HG03469 (cell line): ENCODE results near the gene MBLAC2.

ENCODE experiments used
- ATAC-seq: cut with Tn5 transposase; IDR thresholded peaks from one replicate; pipeline ENCODE4 v1.9.1; 2021; ENCODE audit warnings: mild to moderate bottlenecking, moderate library complexity, moderate number of reproducible peaks; ENCODE audit not compliant: unreplicated experiment

Gene MBLAC2

DNA sequence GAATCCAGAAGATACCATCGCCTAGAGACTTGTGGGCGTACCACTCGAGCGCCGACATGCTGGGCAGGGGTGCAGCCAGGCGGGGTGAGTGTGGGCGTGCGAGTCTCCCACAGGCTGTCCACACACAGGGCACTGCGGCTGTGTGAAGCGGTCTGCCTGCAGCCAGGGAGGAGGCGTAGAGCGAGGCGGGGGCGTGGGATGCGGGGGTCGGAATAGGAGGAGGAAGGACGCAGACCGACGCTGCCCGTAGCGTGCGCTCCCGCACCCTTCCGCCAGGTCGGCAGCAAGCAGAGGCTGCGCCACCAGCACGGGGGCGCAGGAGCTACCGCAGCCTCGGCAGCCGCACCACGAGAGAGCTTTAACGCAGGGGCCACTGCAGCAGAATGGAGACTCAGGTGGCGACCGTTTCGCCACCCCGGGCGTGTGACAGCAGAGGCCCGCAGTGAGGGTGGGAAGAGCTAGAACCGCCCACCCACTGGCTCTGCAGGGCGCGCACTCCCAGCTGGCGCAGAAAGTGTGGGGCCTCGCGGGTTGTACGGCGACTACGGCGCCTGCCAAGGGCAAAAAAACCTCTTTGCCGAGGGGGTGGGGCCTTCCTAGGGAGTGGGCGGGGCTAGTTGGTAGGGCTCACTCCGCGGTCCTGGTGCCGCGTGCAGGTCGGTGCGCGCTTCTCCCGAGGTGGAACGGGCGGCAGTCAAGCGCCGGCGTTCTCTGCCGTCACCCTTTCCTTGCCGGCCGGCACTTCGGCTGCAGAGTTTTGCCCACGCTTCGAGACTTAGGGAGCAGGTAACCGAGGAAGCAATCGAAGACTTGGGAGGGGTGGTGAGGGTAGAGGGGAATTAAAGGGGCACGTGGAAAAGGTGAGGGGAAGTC, at the start of gene MBLAC2, which contains the start of gene POLR3G:
Gene MBLAC2 (minus strand): TSS at position 537 of the 873 bp plus-strand sequence. CDS start 479 bp downstream, at position 58.
Gene POLR3G (plus strand): TSS at position 630 of the 873 bp plus-strand sequence. CDS start 10,704 bp downstream, outside the sequence.
- peak; percentile 77 for ATAC-seq

DNA sequence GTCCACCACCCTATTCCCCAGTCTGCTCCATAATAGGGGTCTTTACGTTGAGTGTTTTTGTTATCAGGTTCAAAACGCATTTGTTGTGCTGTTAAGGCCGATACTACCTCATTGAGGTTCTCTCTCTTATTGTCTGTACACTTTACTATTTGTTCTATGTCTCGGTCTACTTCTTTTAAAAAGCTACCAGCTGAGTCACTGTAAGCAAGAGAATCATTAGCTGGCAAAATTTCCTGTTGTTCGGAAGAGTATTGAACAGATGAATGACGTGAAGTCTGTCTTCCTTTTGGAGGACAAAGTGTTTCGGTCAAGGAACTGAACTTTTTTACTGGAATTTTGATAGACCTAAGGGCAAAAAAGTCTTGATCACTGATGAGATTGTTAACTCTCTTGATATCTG, 44.5 kb upstream of the MBLAC2 start:
- ATAC-seq, result no peak

DNA sequence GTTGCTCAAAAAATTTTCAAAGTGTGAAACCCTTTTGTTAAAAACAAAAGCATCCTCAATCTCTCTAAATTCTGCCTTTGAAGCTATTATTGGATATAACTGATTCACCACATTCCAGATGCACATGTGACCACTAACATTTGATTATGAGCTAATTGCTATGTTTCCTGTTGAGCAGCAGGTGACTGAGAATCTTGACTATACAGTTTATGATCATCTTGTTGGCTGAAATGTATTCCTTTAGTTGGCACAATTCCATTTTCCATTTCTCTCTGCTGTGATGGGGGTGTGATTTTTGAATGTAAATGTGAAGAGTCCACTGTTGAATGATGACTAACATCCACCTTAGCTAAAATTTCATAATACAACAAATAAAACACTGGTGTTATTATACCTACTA, 44.1 kb upstream of the MBLAC2 start:
- ATAC-seq, result no peak

- no peak for ATAC-seq
These were observed 39.9 kb upstream of the MBLAC2 start for GRCh38 chr5:90514520-90514919.

DNA sequence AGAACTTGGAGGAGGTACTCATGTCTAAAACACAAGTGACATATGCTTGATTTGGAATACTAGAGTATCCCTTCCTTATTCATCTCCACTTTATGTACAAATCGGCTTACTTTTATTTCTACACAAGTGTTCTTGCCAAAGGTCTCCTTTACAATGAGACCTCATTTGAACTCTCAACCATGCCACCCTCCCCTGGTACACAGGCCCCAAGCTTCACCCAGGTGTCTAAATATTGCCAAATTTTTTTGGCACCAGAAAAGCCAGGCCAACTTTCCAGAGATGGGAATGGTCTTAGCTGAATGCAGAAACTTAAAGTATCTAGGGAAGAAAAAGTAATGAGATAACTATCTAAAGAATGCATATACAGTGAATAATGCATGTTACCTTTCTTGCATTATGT, 35.9 kb upstream of the MBLAC2 start:
- ATAC-seq, result no peak

DNA sequence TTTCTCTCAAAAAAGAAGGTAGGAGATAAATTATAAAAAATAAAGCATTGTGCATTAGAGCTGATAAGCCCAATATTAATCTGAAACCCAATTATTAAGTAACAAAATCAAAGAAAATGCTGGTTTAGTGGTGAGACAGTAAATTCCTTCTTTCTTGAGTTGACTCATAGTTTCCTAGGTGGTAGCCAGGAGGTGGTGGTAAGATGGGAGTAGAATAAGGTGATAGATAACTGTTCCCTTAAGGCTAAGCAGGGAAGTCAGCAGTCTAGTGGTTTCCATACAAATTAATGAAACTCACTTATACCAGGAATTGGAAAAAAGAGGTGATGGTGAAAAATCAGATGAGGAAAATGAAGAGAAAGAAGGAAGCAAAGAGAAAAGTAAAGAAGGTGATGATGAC, 31.6 kb upstream of the MBLAC2 start:
- no peak for ATAC-seq

GRCh38 chr5:90504743-90505142, 30.2 kb upstream of the MBLAC2 start:
- ATAC-seq, result no peak

DNA sequence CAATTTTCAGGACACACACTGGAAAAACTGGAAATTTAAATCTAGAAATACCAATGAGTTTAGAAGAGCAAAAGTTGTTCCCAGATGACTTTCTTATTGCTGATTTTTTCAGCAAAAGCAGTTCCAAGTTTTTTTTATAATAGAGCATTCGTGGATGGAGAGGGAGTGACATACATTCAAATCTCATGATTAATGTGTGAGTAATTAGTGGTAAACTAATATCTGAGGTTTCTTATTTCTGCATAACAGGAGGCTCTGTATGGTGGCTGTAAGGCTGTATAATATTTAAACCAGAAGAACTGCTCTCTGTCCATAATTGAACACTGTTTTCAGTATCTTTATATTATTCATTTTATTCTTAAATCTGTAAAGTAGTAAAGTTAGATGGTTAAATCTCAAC, 29.0 kb upstream of the MBLAC2 start:
- ATAC-seq, result no peak

GRCh38 chr5:90495146-90495545, 20.6 kb upstream of the MBLAC2 start:
- ATAC-seq, result no peak

GRCh38 chr5:90494043-90494442, 19.5 kb upstream of the MBLAC2 start:
- no peak for ATAC-seq

DNA sequence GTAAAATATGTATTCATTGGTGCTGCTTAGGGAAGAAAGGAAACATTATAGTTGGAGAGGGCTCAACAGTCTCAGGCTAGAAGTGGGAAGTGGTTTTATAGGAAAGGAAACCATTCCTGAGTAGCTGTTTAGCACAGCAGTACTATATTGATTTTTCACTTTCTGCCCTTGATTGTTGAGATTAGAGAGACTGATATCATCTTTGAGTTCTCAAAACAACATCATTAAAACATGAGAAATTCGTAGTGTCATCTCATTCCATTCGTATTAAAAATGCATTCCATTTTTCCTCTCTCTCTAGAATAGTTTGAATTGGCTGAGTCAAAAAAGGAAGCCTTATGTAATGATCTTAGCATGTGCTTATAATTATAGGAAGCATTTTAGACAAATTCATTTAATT, 14.2 kb upstream of the MBLAC2 start:
- ATAC-seq, result no peak

DNA sequence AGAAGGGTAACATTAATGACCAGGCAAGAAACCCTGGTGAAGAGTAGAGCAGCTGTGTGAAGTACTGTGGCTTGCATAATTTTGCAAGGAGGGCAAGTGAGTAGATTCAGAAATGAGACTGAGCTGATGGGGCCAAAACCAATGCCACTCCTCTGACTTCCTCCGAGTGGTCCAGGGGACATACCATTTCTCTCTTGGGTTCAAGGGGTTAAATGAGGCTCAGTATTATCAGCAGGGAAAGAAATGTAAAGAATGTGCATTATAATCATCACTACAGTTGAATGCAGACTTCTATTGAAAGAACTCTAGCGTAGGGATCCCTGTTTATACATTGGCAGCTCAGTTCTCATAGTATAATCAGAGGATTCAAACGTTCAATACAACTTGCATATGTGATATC, 10.0 kb upstream of the MBLAC2 start:
- no peak for ATAC-seq

GRCh38 chr5:90483206-90483605, 8.6 kb upstream of the MBLAC2 start:
- ATAC-seq, result no peak

DNA sequence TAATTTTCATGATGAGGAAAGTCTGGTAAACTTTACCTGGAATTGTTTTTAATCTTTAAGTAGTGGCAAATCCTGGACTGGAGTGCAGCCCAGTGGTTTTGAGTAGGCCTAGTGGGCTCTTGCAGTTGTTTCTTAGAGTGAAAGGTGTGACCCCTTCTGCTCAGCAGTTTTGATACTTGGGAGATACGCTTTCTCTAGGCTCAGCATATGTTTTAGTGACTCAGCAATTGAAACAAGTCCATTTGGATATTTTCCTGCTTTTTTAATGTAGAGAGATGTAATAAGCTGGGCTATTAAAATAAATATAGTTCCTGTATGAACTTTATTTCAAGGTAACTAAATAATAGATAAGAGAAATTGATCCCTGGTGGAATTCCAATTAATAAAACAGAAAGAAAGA, 6.1 kb upstream of the MBLAC2 start:
- ATAC-seq, result no peak

DNA sequence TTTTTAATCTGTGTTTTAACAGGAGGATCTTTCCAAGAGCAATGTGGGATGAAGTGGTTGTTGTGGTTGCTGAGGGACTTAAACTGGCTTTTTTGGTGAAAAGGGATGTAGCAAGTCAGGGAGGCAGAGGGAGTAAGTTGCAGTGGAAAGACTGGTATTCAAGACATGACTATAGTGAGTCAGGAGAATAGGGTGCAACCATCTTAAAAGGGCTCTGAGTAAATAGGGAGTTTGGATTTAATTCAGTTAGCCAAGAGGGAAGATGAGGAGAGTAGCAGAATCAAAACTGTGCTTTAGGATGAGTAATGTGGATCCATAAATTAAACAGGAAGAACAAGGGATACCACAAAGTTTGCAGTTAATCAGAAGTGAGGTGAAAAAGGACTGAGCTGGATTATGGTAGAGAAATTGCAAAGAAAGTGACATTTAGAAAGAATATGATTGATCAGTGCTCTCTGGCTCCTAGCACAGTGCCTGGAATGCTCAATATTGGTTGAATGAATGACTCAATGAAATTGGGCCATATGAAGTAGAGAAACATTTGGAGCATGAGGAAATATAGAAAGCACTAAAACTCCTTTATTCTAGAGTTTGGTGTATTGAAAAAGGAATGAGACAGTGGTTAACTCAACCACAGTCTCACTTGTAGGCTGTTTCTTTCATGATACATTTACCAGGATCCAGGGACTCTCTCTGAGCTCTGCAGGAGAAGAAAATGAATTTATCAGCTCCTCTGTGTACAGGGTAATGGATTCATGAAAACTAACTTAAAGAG, 5.2 kb upstream of the MBLAC2 start:
- ATAC-seq, result no peak

DNA sequence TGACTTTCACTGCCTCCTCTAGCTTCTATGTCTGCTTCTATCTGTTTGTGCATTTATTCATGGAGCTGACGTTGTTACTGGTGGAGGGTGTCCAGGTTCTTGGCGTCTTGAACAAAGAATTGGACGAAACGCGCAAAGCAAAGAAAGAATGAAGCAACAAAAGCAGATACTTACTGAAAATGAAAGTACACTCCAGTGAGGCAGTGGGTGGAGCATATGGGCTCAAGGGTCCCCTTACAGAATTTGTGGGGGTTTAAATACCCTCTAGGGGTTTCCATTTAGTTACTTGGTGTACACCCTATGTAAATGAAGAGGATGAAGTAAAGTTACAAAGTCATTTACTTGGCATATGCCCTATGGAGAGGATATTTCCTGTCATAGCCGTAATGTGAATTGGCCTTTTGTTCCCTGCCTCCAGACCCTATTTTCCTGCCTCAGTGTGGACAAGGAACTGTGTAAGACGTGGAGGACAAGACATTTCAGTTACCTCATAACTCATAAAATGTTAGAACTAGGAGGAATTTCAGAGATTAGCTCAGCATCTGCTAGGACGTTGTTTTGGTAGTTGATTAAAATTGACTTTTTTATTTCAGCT, 3.1 kb upstream of the MBLAC2 start:
- ATAC-seq, result no peak

GRCh38 chr5:90477073-90477472, 2.5 kb upstream of the MBLAC2 start:
- no peak for ATAC-seq

DNA sequence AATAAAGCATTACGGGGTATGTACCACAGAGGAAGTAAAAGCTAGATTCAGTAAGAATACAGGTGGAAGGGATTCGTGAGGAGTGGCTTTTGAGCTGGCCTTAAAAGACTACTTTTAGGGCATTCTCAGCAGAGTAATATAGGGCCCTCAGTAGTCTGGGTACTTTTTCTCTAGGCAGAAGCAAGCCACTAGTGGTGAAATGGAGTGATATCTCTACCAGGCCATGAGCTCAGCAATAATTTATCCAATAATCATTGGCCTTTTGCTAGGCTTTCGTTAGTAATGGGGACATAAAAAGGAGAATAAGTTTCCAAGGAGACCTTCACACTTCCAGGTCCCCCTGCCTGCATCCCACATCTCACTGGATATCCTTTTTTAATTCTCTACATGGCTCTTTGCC, 1.8 kb upstream of the MBLAC2 start:
- ATAC-seq, result no peak

GRCh38 chr5:90475436-90475980, 937 bp upstream of the MBLAC2 start:
- ATAC-seq, result no peak

GRCh38 chr5:90473396-90474234, 956 bp downstream of the MBLAC2 start:
- ATAC-seq, result peak; percentile 2
